K562 (cell line): ENCODE measurements around the gene CFDP1. TPM values are rescaled to one million over a fixed set of nuclear protein-coding genes. Genes with fewer than 3 reads are reported as not detected.

ENCODE experiments used
- ARID2 ChIP-seq: fragments of 450-650 bp; IDR thresholded peaks from 2 replicates; pipeline ENCODE4 v1.6.1; 2017; ENCODE audit warnings: antibody characterized with exemption, mild to moderate bottlenecking
- CBX8 ChIP-seq: fragments of 200-600 bp; sonication (generic); IDR thresholded peaks from 2 replicates; pipeline ENCODE4 v1.6.1; 2012; ENCODE audit warnings: borderline replicate concordance, mixed run types, low read depth, mild to moderate bottlenecking, moderate library complexity, mixed read lengths, low read length, control low read depth, inconsistent platforms; ENCODE audit not compliant: poor library complexity, severe bottlenecking; ENCODE audit errors: extremely low read depth
- DPF2 ChIP-seq: fragments of 450-650 bp; IDR thresholded peaks from 2 replicates; pipeline ENCODE4 v1.6.1; 2016
- EHMT2 ChIP-seq: fragments of 450-650 bp; IDR thresholded peaks from 2 replicates; pipeline ENCODE4 v1.6.1; 2018; ENCODE audit warnings: antibody characterized with exemption
- FIP1L1 ChIP-seq: fragments of 200-400 bp; formaldehyde crosslinking; IDR thresholded peaks from 2 replicates; pipeline ENCODE4 v1.6.1; 2018; ENCODE audit warnings: mild to moderate bottlenecking, low read depth, low read length; ENCODE audit not compliant: poor library complexity, severe bottlenecking
- FOXJ3 ChIP-seq: sonication (generic); formaldehyde crosslinking; IDR thresholded peaks from 2 replicates; pipeline ENCODE4 v1.4.0; 2020; ENCODE audit warnings: mild to moderate bottlenecking, missing genetic modification reagents
- GMEB1 ChIP-seq: fragments of 250-450 bp; sonication (Bioruptor Pico); IDR thresholded peaks from 2 replicates; pipeline ENCODE4 v1.4.0; 2020; ENCODE audit warnings: mild to moderate bottlenecking
- HDAC1 ChIP-seq, 2 experiments: fragments of 450-650 bp; IDR thresholded peaks; 2 replicates each; pipeline ENCODE4 v1.6.1; 2016 to 2017; ENCODE audit warnings: inconsistent platforms in 1 of 2, mild to moderate bottlenecking in 1 of 2, moderate library complexity in 1 of 2
- HLTF ChIP-seq: fragments of 450-650 bp; IDR thresholded peaks from 2 replicates; pipeline ENCODE4 v1.6.1; 2016
- KAT2B ChIP-seq: IDR thresholded peaks from one replicate; pipeline ENCODE4 v1.6.1; 2012; ENCODE audit warnings: low read depth, mild to moderate bottlenecking, control low read depth, inconsistent platforms, low read length, moderate library complexity
- MCM2 ChIP-seq: fragments of 450-650 bp; IDR thresholded peaks from 2 replicates; pipeline ENCODE4 v1.6.1; 2017; ENCODE audit warnings: low read depth, mild to moderate bottlenecking
- NR1H2 ChIP-seq: sonication (generic); formaldehyde crosslinking; IDR thresholded peaks from 2 replicates; pipeline ENCODE4 v1.4.0; 2020; ENCODE audit warnings: mild to moderate bottlenecking, missing genetic modification reagents
- NRF1 ChIP-seq, 2 experiments: fragments of 450-650 bp; IDR thresholded peaks in 1 of 2; conservative IDR thresholded peaks in 1 of 2; 2 replicates each; pipeline ENCODE4 v1.6.1; 2014; ENCODE audit warnings: mild to moderate bottlenecking in 2 of 2
- PCBP2 ChIP-seq: fragments of 200-400 bp; formaldehyde crosslinking; IDR thresholded peaks from 2 replicates; pipeline ENCODE4 v1.6.1; 2018; ENCODE audit warnings: low read length, low read depth, mild to moderate bottlenecking, moderate library complexity; ENCODE audit not compliant: poor library complexity, severe bottlenecking
- PHF8 ChIP-seq: fragments of 200-600 bp; sonication (generic); IDR thresholded peaks from 2 replicates; pipeline ENCODE4 v1.6.1; 2012; ENCODE audit warnings: mixed run types, mild to moderate bottlenecking, inconsistent platforms, low read length, moderate library complexity, borderline replicate concordance
- RBM25 ChIP-seq: fragments of 200-400 bp; formaldehyde crosslinking; IDR thresholded peaks from 2 replicates; pipeline ENCODE4 v1.6.1; 2018; ENCODE audit warnings: low read length, low read depth, moderate library complexity; ENCODE audit not compliant: severe bottlenecking
- TARDBP ChIP-seq: fragments of 450-650 bp; IDR thresholded peaks from 2 replicates; pipeline ENCODE4 v1.6.1; 2016
- TBL1XR1 ChIP-seq, 2 experiments: IDR thresholded peaks; 2 replicates each; pipeline ENCODE4 v1.6.1; 2012; ENCODE audit warnings: improper control_type of control experiment in 2 of 2, low read length in 2 of 2, mild to moderate bottlenecking in 1 of 2
- ZNF239 ChIP-seq: fragments of 250-450 bp; sonication (Bioruptor Pico); IDR thresholded peaks from 2 replicates; pipeline ENCODE4 v1.4.0; 2020; ENCODE audit warnings: mild to moderate bottlenecking
- ZNF253 ChIP-seq: fragments of 250-450 bp; sonication (Bioruptor Pico); conservative IDR thresholded peaks from 2 replicates; pipeline ENCODE4 v1.6.1; 2021; ENCODE audit warnings: mild to moderate bottlenecking
- ZNF644 ChIP-seq: fragments of 200-800 bp; sonication (Bioruptor generic); IDR thresholded peaks from 2 replicates; pipeline ENCODE4 v1.6.1; 2016; ENCODE audit warnings: low read depth, missing genetic modification characterization, missing compliant biosample characterization
- ZNF717 ChIP-seq: fragments of 250-450 bp; sonication (Bioruptor Pico); IDR thresholded peaks from 2 replicates; pipeline ENCODE4 v1.5.0; 2021
- ZNF766 ChIP-seq: fragments of 200-800 bp; sonication (Bioruptor generic); conservative IDR thresholded peaks from 2 replicates; pipeline ENCODE4 v1.6.1; 2016; ENCODE audit warnings: missing genetic modification characterization, missing compliant biosample characterization
- polyA plus RNA-seq, 8 experiments: library from polyadenylated mRNA; depleted of rRNA in 4 of 8; stranded (reverse) in 5 of 8; unstranded in 3 of 8; fragments of >200 nt; fragmentation: Nextera tagmentation in 2 of 8; fragmentation: Illumina TruSeq in 1 of 8; extraction: Ambion mirVana in 2 of 8; extraction: Trizol in 1 of 8; gene quantifications; 2 replicates each; pipeline versions ENCODE4 v1.2.1 to v1.2.3, GENCODE V29; 2011 to 2014; ENCODE audit warnings: inconsistent platforms in 1 of 8, missing spikeins in 1 of 8
- total RNA-seq, 7 experiments: library from RNA; depleted of rRNA in 6 of 7; stranded (reverse); fragments of >200 nt in 6 of 7; fragmentation: Illumina TruSeq in 2 of 7; extraction: Trizol in 2 of 7; gene quantifications; 2 replicates each; pipeline versions ENCODE4 v1.2.1 to v1.2.3, GENCODE V29; 2011 to 2021; ENCODE audit warnings: low replicate concordance in 1 of 7
- TF ChIP-seq, protein P1 (sequence below): fragments of 450-650 bp; IDR thresholded peaks from 2 replicates; pipeline ENCODE4 v1.6.1; 2018; ENCODE audit warnings: mild to moderate bottlenecking, low read depth; ENCODE audit not compliant: partially characterized antibody
- TF ChIP-seq, protein P2 (sequence below): fragments of 200-800 bp; sonication (Bioruptor generic); IDR thresholded peaks from 2 replicates; pipeline ENCODE4 v1.6.1; 2017; ENCODE audit warnings: missing genetic modification characterization, missing compliant biosample characterization

The CFDP1 gene
- total and polyA plus RNA-seq, 9 of the 15 experiments (the other 6 are each of a cell fraction or from before 2014, with no cell fraction given), result 31.5 to 78.4 (median 61.7) TPM

GRCh38 chr16:75464122-75464918 is 31.0 kb upstream of the CFDP1 start, which contains the start of gene TMEM170A (continued):
- TF ChIP-seq HDAC1 (IDR thresholded peaks at IDR 0.05) (0 out of 4 replicates have a peak, but pooled peaks of 1 of the 2 experiments have one; percentile 55), TARDBP (peak; percentile 45; the same call in 1 of the 2 replicates), EHMT2 (no peak), ZNF239 (CRISPR knock-in tag) (no peak), GMEB1 (CRISPR knock-in tag) (peak; percentile 86), ZNF253 (CRISPR knock-in tag) (no peak), NRF1 (conservative IDR thresholded peaks at IDR 0.05 in 1 of 2, IDR thresholded peaks at IDR 0.05 in 1 of 2) (peak; percentile 97 to 98), CBX8 (no peak), RBM25 (peak; percentile 98), NR1H2 (CRISPR knock-in tag) (no peak), ARID2 (peak; percentile 82), HLTF (no peak), FOXJ3 (no peak), MCM2 (no peak), TBL1XR1 (IDR thresholded peaks at IDR 0.05; ENCODE audit: low read length in 2 of 2) (peak in 1 of 2 experiments; percentile 10; a peak in 1 of 4 replicates), KAT2B (peak; percentile 27), FIP1L1 (peak; percentile 73), PCBP2 (peak; percentile 23), DPF2 (peak; percentile 51; the same call in 1 of the 2 replicates), ZNF717 (CRISPR knock-in tag) (no peak), ZNF644 (tag) (no peak), PHF8 (peak; percentile 95; the same call in 1 of the 2 replicates), ZNF766 (CRISPR knock-in tag) (no peak)
- TF ChIP-seq, protein P1, sequence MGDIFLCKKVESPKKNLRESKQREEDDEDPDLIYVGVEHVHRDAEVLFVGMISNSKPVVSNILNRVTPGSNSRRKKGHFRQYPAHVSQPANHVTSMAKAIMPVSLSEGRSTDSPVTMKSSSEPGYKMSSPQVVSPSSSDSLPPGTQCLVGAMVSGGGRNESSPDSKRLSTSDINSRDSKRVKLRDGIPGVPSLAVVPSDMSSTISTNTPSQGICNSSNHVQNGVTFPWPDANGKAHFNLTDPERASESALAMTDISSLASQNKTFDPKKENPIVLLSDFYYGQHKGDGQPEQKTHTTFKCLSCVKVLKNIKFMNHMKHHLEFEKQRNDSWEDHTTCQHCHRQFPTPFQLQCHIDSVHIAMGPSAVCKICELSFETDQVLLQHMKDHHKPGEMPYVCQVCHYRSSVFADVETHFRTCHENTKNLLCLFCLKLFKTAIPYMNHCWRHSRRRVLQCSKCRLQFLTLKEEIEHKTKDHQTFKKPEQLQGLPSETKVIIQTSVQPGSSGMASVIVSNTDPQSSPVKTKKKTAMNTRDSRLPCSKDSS, result no peak
- TF ChIP-seq, protein P2, sequence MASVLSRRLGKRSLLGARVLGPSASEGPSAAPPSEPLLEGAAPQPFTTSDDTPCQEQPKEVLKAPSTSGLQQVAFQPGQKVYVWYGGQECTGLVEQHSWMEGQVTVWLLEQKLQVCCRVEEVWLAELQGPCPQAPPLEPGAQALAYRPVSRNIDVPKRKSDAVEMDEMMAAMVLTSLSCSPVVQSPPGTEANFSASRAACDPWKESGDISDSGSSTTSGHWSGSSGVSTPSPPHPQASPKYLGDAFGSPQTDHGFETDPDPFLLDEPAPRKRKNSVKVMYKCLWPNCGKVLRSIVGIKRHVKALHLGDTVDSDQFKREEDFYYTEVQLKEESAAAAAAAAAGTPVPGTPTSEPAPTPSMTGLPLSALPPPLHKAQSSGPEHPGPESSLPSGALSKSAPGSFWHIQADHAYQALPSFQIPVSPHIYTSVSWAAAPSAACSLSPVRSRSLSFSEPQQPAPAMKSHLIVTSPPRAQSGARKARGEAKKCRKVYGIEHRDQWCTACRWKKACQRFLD (CRISPR knock-in tag), result peak; percentile 62
